ENCODE measurements around the gene NCAPD3.
A peak's percentile ranks its signal among the peaks of the same experiment; 100 is the strongest.

The NCAPD3 gene

DNA sequence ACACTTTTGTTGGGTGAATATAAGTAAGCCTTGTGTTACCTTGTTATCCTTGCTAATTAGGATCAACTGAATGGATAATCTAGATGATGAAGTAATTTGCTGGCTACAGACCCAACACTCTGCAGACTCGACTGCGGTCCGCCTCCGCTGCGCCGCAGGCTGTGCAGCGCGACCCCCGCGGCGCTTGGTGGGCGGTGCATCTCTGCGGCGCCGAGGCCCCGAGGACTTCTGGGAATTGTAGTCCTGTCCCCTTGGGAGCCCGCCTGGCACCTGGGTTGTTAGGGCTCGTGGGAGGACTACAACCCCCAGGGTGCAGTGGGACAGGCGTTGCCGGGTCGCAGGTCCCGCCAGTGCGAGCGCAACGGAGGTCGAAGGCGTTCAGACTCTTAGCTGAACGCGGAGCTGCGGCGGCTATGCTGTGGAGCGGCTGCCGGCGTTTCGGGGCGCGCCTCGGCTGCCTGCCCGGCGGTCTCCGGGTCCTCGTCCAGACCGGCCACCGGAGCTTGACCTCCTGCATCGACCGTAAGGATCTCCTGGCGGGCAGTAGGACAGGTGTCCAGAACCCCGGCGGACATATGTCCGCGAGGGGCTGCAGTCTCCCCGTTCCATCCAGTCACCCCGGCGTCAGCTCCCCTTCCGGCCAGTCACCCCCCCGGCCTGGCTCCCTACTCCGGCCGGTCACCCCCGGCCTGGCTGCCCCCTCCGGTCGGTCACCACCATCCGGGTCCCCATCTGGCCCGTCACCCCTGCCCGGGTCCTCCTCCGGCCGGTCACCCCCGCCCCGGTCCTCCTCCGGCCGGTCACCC is 29.6 kb upstream of the NCAPD3 start, which contains the start of the genes ACAD8 and THYN1:
Gene ACAD8 (plus strand): TSS at position 381 of the 806 bp plus-strand sequence. CDS start 33 bp downstream, at position 414.
Gene THYN1 (minus strand): TSS at position 165 of the 806 bp plus-strand sequence. CDS start 470 bp downstream, outside the sequence.
- DNase-seq, result peak; percentile 93

DNA sequence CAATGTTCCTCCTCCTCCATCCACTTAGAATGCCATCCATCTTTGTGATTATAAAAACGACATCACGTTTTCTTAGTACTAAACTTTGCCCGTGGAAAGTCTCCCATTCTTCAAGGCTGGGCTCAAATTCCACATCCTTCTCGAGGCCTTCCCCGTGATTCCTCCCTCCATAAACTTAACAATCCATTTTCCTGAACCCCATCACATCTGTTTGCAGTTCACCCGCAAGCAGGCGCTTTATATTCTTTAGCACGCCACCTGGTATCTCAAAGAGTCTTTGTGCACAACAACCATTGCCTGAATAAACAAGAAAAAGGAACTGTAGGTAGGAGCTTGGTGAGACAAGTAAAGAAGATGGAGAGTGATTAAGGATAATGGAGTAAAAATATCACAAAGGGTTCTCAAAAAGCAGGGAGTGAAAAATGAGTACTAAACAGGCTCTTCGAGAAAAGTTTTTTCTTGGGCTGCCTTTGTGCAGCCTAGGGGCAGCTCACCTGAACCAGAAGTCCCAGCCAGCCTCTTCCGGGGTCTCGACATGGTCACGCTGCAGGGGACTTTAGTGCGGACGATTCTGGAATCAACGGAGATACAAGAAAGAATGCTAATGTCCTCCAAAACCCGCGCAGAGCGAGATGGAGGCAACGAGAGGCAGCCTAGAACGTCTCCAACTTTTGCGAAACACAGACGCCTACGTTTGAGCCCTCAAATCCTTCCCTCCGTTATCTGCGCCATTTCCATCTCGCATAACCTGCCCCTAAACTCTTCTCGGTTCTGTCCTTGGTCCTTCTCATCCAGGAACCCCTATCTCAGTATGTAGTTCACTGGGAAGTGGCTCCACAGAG is 28.8 kb upstream of the NCAPD3 start:
- DNase-seq, result no peak

DNA sequence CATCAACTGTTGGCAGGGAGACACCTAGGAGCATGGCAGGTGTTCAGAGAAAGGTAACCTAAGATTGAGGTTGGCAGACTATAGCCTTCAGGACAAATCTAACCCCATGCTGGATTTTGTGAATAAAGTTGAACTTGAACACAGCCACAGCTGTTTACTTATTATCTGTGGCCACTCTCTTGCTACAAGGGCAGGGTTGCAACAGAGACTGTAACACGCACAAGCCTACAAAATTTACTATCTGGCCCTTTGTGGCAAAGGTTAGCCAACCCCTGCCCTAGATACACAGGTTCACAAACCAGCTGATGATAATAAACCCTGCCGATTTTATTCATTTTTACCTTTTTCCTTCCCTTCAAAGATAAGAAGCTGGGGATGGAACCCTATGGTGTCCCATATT is 26.9 kb upstream of the NCAPD3 start:
- DNase-seq, result no peak

DNA sequence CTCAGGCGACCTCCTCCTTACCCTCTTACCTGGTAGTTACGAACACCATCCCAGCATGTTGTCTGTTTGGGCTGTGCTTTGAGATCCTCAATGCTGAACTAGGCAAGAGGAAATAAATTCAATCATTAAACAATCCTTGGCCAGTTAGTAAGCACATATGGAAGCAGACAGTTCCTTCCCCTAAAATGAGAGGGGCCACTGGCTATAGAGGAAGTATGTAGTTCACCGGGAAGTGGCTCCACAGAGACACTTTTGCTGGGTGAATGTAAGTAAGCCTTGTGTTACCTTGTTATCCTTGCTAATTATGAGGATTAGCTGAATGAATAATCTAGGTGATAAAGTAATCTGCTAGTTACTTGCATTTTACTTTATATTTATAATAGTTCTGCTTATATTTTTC is 26.5 kb upstream of the NCAPD3 start:
- no peak for DNase-seq

DNA sequence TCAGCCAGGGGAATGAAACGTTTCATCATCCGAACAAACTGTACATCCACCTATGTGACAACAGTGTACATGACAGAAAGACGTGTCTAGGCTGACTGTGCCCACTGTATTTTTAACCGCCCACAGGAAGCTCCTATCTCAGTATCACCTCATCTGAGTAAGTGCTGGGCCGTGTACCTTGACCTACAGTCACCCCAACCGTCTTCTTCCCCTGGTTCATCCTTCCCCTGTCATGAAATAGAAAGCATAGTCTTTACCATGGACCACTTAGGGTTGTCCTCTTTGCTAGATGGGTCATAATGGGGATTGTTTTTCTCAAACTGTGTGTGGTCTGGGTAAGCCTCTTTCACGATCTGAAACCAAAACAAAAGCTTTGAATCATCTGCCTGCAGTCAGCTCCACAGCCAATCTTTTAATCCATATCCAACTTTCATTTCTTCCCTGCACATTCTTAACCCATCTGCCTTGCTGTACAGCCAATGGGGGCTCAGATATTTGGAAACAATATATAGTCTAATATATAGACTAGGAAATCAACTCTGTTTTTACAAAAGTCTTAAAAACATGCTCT is 25.2 kb upstream of the NCAPD3 start:
- DNase-seq, result no peak

DNA sequence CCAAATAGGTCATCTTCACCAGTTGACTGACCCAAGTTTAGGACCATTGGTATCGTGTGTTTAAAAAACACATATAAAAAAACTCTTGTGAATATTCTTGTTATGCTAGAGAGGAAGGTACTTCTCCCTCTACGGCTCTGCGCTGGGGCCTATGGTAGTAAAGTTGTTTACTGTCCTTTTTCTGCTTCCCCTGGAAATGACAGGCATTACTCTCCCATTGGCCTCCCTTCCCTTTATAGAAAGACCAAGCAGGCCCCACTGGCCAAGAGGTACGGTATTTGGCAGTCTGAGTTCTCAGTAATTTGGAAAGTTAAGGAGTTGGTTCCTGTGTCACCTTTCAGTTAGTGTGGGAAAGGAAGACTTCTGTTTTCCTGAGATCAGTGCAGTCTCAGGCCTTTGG is 22.9 kb upstream of the NCAPD3 start:
- DNase-seq, result no peak

DNA sequence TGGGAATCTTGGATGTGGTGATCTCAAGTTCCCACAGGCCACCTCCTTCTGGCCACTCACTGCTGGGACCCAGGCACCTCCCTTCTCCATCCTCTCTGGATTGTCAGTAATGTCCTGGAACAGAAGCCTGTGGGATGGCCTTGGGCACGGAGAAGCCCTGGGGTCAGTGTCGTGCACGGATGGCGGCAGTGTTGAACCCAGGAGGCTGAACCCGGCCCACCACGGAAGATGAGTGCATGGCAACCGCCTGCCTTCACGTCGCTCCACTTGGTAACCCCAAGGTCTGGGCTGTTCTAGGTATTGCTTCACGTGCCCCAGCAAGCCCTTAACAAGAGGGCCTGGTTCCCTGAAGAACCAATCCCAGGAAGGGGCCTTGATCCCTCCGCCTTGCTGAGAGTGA is 22.3 kb upstream of the NCAPD3 start:
- DNase-seq, result no peak

DNA sequence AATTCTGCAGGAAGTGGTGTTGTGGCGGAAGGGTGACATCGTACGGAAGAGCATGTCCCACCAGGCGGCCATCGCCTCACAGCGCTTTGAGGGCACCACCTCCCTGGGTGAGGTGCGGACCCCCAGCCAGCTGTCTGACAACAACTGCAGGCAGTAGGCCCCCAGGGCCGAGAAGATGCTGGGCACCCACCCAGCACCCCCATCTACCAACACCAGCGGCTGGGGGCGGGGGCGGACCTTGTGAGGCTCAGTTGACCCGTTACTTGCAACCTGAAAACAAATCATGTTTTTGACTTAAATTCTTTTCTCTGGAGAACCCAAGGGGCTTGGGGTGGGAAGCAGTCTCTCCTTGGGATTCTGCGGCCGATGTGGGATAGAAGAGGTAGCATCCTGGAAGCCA is 21.7 kb upstream of the NCAPD3 start:
- DNase-seq, result no peak

DNA sequence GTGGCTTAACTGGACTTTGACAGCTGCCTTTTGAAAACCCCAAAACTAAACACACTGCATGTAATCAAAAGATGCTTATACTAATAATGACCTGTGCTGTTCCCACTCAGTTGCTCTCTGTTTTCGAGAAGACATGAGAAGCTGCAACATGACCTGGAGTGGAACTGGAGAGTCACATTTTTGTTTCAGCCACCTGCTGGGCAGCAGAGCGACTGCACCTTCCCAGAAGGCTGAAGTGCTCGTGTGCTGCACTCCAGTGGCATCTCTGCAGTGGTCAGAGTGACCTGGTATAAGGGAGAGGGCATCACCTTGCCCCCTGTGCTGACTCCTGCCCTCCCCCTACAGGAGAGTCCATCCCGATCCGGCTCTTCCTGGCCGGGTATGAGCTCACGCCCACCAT is 20.8 kb upstream of the NCAPD3 start:
- DNase-seq, result no peak

DNA sequence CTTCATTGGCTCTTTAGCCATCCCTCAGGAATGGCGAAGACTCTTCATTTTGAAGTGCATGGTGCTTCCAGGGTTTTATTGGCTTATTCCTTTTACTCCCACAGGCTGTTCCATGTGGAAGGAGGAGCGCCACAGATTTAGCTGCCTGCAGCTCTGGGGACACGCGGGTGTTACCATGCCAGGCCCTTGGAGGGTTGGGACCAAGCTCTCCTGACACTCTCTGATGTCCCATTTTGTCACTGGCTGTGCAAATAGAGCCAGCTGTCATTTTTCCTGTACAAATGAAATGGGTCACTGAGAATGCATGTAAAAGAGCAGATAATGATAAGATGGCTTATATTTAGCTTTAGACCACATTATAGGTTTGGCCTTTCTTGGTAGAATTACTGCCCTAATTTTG is 20.1 kb upstream of the NCAPD3 start:
- DNase-seq, result no peak

DNA sequence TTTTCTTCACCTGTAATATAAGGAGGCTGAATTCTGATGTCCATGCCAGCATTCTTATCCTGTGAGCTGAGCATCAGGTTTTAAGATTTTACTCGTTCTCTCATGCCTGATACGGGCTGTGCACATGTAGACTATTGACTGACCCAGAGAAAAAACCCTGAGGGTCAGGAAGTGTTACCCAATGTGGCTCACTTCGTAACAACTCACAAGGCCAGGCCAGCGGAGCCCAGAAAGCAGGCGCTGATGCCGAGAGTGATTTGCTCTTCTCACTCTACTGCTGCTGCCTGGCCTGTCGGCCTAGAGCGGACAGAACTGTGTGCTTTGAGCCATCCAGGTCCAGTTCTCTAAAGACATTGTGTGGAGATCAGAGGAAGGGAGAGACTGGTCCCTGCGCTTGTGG is 18.6 kb upstream of the NCAPD3 start:
- no peak for DNase-seq

DNA sequence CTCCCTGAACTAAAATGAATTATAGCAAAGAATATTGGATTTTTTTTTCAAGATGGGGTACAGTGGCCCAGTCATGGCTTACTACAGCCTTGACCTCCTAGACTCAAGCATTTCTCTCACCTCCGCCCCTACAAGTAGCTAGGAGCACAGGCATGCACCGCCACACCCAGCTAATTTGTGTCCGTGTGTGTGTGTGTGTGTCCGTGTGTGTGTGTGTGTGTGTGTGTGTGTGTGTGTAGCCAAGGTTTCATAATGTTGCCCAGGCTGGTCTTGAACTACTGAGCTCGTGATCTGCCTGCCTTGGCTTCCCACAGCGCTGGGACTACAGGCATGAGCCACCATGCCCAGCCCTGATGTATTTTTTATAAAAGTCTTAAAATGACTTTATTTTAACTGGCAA is 16.8 kb upstream of the NCAPD3 start:
- DNase-seq, result no peak

DNA sequence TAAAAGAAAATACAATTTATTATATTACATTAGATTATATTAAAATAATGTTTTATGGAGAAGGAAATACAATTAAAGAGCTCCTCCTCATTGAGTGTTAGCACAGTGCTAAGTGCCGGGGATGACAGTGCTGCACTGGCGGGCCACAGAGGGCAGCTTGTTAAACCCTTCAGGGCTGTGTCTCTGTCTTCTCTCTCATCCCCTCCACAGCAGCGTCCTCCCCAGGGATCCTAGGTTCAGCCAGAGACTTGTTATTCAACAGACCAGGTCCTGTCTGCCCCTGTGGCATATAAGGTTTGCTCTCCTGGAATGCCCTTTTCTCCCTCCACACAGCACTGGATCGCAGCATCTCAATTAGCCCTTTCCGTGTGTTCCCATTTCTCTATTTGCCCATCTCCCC is 15.2 kb upstream of the NCAPD3 start:
- DNase-seq, result no peak

DNA sequence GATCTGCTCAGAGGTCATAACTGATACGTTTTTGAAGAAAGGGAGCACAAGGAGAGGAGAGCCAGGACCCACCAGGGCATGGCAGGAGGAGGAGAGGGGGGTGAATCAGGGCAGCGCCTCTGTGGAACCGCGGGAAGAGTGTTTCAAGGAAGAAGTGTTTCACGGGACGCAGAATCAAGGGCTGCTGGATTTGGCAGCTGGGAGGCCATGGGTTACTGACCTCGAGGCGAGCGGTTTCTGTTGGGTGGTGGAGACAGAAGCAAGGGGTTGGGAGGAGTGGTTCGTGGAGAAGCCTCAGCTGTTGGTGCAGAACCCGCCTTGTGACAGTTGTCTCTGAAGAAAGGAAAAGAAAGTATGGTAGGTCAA is 13.8 kb upstream of the NCAPD3 start:
- no peak for DNase-seq

DNA sequence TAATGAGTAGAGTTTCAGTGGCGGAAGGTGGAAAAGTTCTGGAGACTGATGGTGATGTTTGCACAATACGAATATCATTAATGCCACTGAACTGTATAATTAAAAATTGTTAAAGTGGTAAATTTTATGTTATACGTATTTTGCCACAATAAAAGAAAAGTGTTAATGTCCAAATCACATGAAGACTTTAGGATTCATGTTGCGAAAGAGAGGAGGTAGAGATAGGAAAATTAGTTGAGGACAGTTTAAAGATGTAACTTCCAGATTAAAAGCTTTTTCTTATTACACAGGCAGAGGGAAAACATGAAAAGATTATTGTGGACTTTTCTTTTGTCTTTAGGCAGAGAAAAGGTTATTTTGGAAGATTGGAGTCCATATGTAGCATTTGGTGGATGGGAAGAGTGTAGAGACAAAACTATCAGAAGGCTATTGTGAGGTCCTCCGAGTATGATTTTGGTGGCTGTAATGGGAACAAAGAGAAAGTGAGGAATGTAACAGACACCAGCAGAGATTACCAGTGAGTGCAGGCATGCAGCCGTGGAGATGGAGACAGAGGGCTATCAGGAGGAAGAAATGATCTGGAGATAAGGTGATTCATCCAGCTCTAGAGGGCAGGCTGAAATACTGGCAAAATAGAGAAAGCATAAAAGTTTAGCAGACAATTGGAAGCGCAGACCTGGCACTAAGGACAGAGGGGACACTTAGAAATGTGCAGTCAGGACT is 13.2 kb upstream of the NCAPD3 start:
- DNase-seq, result no peak

DNA sequence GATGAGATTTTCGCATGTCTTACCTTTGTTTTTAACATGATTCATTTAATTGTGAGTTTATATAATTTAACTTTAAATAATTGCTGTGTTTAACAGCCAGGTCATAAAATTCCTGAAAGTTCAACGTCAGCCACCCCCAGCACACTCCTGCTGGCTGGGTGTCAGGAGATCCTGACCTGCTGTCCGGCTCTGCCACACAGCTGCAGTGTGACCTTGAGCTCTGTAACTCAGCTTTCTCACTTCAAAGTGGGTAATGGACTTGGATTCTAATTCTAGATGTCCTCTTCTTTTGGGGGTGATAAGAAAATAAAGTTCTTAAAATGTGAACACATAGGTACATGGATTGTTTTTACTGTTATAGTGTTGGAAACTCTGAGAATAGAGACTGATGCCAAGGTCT is 11.6 kb upstream of the NCAPD3 start:
- DNase-seq, result no peak

DNA sequence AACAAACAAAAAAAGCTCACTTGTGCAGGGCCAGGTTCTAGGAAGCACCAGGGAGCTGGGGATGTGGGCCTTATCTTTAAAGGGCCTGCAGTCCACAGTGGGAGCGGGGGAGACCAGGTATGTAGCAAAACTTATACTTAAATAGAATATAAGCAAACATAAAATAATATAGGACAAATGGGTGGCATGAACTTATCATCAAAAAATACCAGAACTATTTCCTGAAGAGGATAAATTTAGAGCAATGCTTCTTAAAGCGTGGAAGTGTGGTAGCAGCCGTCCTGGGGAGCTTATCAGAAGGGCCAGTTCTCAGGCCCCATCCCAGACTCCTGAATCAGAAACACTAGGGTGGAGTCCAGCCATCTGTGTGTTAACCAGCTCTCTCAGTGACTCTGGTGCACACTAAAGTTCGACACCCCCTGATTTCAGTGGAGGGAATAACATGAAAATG is 10.0 kb upstream of the NCAPD3 start:
- no peak for DNase-seq

DNA sequence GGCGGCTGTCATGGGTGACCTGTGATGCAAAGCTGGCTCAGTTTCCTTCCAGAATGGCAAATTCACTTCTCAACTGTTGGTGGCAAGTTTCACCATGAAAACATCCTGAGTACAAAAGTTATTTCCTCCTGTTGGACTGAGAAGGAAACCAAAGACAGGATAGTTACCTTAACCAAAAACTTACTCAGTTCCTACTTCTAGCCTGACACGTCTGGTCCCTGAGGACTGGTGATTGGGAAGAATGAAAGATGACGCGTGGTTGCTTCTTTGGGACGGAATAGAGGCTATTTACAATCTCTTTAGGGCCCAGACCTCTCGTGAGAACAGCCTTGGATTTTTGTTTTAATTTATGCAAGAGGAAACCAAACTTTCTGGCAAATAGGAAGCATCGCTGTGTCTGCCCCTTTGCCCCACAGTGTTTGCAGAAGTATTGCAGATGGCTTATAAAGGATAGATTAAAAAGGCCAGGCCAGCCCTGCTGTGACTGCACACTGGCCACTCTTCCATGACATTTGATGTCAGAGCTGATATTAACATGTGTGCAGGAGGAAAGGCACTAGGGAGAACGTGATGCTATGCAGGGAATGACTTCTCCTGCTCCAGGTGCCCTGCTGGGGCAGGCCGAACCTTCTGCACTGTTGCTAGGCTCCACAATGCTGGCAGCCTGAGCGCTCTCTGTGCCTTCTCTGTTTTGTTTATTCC is 8.3 kb upstream of the NCAPD3 start:
- DNase-seq, result no peak

DNA sequence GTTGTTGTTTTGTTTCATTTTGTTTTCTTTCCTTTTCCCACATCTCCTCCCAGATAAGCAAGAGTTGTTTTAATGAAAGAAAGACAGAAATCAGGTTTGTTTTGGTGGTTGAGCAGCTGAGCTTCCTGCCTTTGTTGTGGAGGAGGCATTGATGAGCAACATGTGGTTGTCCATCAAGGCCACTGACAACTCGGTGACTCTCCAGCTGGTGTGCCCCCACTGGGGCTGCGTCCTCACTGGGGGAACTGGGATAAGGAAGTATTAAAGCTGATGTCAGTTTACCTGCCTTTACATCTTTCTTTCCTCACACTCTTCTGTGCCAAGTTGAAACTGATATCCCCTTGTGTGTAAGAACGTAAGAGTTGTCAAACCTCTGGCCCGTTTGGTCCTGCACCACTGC is 6.6 kb upstream of the NCAPD3 start:
- no peak for DNase-seq

DNA sequence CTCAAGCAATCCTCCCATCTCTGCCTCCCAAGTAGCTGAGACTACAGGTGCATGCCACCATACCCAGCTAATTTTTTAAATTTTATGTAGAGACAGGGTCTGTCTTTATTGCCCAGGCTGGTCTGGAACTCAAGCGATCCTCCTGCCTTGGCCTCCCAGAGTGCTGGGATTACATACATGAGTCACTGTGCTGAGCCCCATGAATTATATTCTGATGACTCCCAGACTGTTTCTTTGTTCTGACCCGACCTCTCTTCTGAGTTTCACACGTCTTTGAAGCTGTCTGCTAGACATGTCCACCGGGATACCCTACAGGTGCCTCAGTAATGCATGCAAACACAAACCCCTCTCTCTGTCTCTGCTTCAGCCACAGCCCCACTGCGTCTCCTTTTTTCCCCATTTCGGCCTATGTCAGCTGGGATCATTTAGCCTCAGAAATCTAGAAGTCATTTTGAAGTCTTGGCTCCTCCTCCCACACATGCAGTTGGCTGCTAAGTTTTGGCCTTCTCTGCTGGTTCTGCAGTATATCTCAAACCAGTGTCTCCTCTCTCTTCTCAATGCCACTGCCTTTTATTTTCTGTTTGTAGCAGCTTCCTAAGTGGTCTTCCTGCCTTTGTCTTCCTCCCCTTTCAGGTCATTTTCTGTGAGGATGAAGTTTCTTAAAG is 5.5 kb upstream of the NCAPD3 start:
- no peak for DNase-seq

DNA sequence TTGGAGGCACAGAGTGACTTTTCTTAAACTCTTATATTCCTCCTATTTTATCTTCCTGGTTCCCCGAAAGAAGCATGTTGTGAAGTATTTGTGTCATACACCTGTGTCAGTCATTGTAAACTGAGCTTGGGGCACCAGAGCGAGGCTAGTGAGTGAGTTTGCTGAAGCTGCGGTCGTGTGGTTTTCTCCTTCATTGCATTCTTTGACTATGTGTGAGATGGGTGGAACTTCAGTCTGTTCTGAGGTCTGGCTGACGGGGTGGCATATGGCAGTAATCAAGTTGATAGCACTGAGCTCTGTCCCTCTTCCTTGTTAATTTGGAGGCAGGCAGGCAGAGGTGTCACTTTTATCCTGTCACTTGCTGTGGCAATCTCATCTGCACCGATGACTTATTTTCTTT is 4.9 kb upstream of the NCAPD3 start:
- DNase-seq, result no peak

DNA sequence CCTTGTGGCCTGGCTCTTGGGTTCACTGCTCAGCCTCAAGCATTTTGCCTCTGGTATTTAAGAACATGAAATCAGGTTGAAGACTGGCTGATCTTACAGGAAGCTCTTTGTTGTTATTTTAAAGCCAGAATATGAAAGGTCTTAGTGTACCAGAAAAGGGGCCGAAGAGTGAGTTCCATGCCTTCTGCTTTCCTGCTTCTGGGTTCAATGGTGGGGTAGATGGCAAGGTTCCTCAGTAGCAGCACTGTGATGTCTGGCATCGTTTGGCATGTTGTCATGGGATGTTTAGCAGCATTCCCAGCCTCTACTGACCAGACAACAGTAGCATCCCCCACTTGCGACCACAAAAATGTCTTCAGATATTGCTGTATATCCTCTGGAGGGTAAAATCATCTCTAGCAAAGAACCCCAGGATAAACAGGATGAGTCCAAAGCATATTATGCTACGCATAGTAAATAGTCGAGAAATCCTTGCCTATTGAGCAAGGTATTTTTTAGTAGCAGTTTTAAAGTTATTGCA is 3.1 kb upstream of the NCAPD3 start:
- no peak for DNase-seq

Data from NCI-H226 (cell line).